OCI-LY7 (cell line): ENCODE data around the gene GRHL3. TPM values are rescaled to one million over a fixed set of nuclear protein-coding genes. Genes with fewer than 3 reads are reported as not detected.

ENCODE experiments used
- BruUV-seq: library from RNA; stranded (reverse); fragments of 400-500 nt; replicated peaks from 2 replicates; lab custom pipeline; 2021; lab: Mats Ljungman, UMichigan
- CTCF ChIA-PET: fragments of 300-600 bp; sonication (Branson Sonifier 250); formaldehyde crosslinking; loops from one replicate; lab custom pipeline; 2022; ENCODE audit warnings: antibody characterized with exemption; ENCODE audit not compliant: unreplicated experiment; lab: Charles Lee
- POLR2A ChIA-PET: fragments of 300-600 bp; sonication (Branson Sonifier 250); formaldehyde crosslinking; loops from one replicate; lab custom pipeline; 2022; ENCODE audit warnings: antibody characterized with exemption; lab: Charles Lee
- DNase-seq: peaks from one replicate; pipeline ENCODE4 v3.0.0-alpha.2; 2015; ENCODE audit warnings: low spot score
- H2AFZ ChIP-seq: fragments of 200-600 bp; sonication (generic), shearing (Covaris generic); 2 replicates; pipeline ENCODE4 v1.6.1; 2014; ENCODE audit warnings: mild to moderate bottlenecking, antibody characterized with exemption, low read length, moderate library complexity
- H3K27ac ChIP-seq: fragments of 200-600 bp; sonication (generic); 2 replicates; pipeline ENCODE4 v1.5.1; 2014; ENCODE audit warnings: mixed run types, low read depth, mild to moderate bottlenecking, moderate library complexity, low read length, inconsistent platforms; ENCODE audit not compliant: poor library complexity, severe bottlenecking
- H3K36me3 ChIP-seq: fragments of 200-600 bp; sonication (generic); 2 replicates; pipeline ENCODE4 v1.6.1; 2014; ENCODE audit warnings: mild to moderate bottlenecking, antibody characterized with exemption, low read length, moderate library complexity, mixed read lengths; ENCODE audit not compliant: insufficient read depth
- H3K4me1 ChIP-seq: fragments of 200-600 bp; sonication (generic); 2 replicates; pipeline ENCODE4 v1.5.1; 2014; ENCODE audit warnings: mild to moderate bottlenecking, low read length; ENCODE audit not compliant: insufficient read depth, poor library complexity, severe bottlenecking
- H3K4me2 ChIP-seq: fragments of 200-600 bp; sonication (generic); 2 replicates; pipeline ENCODE4 v1.6.1; 2014; ENCODE audit warnings: mild to moderate bottlenecking, low read length
- H3K4me3 ChIP-seq: fragments of 200-600 bp; sonication (generic); 2 replicates; pipeline ENCODE4 v1.5.1; 2014; ENCODE audit warnings: mild to moderate bottlenecking, low read depth, low read length; ENCODE audit not compliant: poor library complexity, severe bottlenecking
- H3K79me2 ChIP-seq: fragments of 200-600 bp; sonication (generic); 2 replicates; pipeline ENCODE4 v1.6.1; 2016; ENCODE audit warnings: low read depth, mild to moderate bottlenecking, low read length, moderate library complexity, mixed read lengths; ENCODE audit not compliant: insufficient read depth
- H3K9me2 ChIP-seq: fragments of 200-600 bp; sonication (generic); 2 replicates; pipeline ENCODE4 v1.6.1; 2016; ENCODE audit warnings: mild to moderate bottlenecking, low read length, mixed read lengths; ENCODE audit not compliant: insufficient read depth
- H3K9me3 ChIP-seq: fragments of 200-600 bp; sonication (generic); 2 replicates; pipeline ENCODE4 v1.6.1; 2014; ENCODE audit warnings: mild to moderate bottlenecking, mixed run types, low read length, mixed read lengths
- H4K20me1 ChIP-seq: fragments of 200-600 bp; sonication (generic); 2 replicates; pipeline ENCODE4 v1.6.1; 2014; ENCODE audit warnings: mild to moderate bottlenecking, antibody characterized with exemption, low read length, moderate library complexity, mixed read lengths; ENCODE audit not compliant: insufficient read depth
- EZH2phosphoT487 ChIP-seq: fragments of 200-600 bp; sonication (generic); IDR thresholded peaks from 2 replicates; pipeline ENCODE4 v1.6.1; 2018; ENCODE audit warnings: low read depth, borderline replicate concordance, mild to moderate bottlenecking, mixed run types, antibody characterized with exemption, low read length, moderate library complexity, mixed read lengths
- intact Hi-C: fragments of 100-400 bp; cut with micrococcal nuclease; formaldehyde crosslinking; loops from one replicate; pipeline ENCODE4 v1.10.0; 2022; ENCODE audit not compliant: unreplicated experiment
- total RNA-seq, 2 experiments: library from RNA; depleted of rRNA in 1 of 2; stranded (reverse); fragments of >200 nt in 1 of 2; shearing (Covaris generic) in 1 of 2; gene quantifications; 2 replicates each; pipeline ENCODE4 v1.2.3, GENCODE V29; 2014 to 2022
- TF ChIP-seq, protein P1 (sequence below): fragments of 200-600 bp; sonication (generic); conservative IDR thresholded peaks from 2 replicates; pipeline ENCODE4 v1.5.1; 2014; ENCODE audit warnings: mild to moderate bottlenecking, antibody characterized with exemption, low read length, moderate library complexity, mixed read lengths

The GRHL3 gene
- total RNA-seq, 2 experiments from 2014 or later: 0.09 to 0.65 TPM

DNA sequence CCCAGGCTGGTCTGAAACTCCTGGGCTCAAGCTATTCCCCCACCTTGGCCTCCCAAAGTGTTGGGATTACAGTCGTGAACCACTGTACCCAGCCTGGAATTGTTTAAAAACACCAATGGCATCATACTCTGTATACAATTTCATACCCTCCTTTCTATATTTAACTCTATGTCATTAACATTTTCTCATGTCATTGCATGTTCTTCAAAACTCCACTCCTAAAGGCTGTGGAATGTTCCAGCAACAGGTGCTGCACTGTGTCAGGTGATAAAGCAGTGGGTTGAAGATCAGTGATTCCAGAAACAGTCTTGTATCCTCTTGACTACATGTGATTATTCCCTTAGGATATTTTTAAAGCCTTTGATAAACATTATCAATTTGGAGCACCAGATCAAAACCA is 36.7 kb upstream of the GRHL3 start:
- no peak overlapping the region for H3K27ac ChIP-seq
- TF ChIP-seq, protein P1, sequence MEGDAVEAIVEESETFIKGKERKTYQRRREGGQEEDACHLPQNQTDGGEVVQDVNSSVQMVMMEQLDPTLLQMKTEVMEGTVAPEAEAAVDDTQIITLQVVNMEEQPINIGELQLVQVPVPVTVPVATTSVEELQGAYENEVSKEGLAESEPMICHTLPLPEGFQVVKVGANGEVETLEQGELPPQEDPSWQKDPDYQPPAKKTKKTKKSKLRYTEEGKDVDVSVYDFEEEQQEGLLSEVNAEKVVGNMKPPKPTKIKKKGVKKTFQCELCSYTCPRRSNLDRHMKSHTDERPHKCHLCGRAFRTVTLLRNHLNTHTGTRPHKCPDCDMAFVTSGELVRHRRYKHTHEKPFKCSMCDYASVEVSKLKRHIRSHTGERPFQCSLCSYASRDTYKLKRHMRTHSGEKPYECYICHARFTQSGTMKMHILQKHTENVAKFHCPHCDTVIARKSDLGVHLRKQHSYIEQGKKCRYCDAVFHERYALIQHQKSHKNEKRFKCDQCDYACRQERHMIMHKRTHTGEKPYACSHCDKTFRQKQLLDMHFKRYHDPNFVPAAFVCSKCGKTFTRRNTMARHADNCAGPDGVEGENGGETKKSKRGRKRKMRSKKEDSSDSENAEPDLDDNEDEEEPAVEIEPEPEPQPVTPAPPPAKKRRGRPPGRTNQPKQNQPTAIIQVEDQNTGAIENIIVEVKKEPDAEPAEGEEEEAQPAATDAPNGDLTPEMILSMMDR: no peak
- TF ChIP-seq EZH2phosphoT487: no peak
- no peak overlapping the region for H2AFZ ChIP-seq
- no peak overlapping the region for H3K4me2 ChIP-seq
- POLR2A ChIA-PET: no interaction called here
- H3K4me3 ChIP-seq: no peak overlapping the region
- H3K79me2 ChIP-seq: no peaks in the 10 kb centered on the region
- BruUV-seq: no TSS peak
- H3K4me1 ChIP-seq: no peaks in the 10 kb centered on the region
- H4K20me1 ChIP-seq: no peaks in the 10 kb centered on the region
- no peaks in the 10 kb centered on the region for H3K9me3 ChIP-seq
- H3K9me2 ChIP-seq: no peaks in the 10 kb centered on the region
- intact Hi-C loops: no loop called here
- H3K36me3 ChIP-seq: no peaks in the 10 kb centered on the region
- no peak for DNase-seq
- CTCF ChIA-PET: no interaction called here

DNA sequence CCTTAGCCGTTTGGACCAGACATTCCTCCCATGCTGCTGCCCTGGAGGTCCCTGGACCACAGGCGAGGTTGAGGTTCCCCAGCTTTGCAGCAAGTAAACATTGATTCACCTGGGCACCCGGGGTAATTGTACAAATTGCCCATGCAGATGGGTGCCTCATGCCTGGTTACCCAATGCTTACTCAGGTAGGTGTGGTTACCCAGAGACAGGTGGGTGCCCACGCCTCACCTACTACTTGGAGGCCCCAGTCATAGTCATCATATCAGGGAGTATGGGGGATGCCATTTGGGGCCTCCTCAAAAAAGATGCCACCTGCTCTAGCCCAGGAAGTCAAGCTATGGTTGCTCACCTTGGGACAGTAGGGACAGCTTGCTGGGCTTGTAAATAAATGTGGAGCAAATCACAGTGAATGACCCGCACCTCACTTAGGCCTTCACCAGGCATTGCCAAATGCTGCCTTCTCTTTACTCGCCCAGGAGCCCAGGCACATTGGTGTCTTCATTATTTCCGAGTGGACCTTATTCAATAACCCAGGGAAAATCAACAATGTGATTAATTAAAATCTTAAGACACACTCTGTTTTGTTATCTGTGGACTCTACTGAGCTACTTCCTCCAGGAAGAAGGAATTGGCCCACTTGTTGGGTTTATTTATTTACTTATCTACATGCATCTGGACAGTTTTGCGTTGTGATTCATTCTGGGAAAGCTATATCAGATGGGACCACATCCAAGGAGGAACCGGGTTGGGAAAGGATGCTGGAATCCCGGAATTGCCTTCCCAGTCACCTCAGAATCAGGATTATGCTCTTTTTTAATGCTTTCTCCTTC is 35.6 kb upstream of the GRHL3 start:
- Histone ChIP-seq H3K4me1 (no peaks in the 10 kb centered on the region), H3K4me2 (no peak overlapping the region), H3K9me2 (no peaks in the 10 kb centered on the region), H3K4me3 (no peak overlapping the region), H4K20me1 (no peaks in the 10 kb centered on the region), H3K79me2 (no peaks in the 10 kb centered on the region), H2AFZ (no peak overlapping the region), H3K27ac (no peak overlapping the region), H3K9me3 (no peaks in the 10 kb centered on the region), H3K36me3 (no peaks in the 10 kb centered on the region)
- intact Hi-C loops: no loop called here
- ChIA-PET POLR2A (no interaction called here), CTCF (no interaction called here)
- no peak for TF ChIP-seq EZH2phosphoT487
- TF ChIP-seq, protein P1: no peak
- DNase-seq: no peak
- no TSS peak for BruUV-seq

DNA sequence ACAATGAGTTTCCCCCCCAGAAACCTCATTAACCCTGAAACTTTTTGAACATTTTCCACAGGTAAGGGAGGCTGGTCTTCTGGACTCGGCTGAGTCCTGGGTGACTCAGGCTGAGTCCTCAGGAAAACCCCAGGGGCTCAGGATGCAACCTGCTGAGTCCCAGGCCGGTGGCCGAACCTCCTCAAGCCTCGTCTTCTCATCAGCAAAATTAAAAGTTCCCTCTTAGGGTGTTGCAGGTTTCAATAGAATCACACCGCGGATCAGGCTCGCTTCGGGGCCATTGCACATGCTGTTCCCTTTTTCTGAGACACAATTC is 35.0 kb upstream of the GRHL3 start:
- Histone ChIP-seq H3K4me3 (no peak overlapping the region), H3K9me3 (no peaks in the 10 kb centered on the region), H3K27ac (no peak overlapping the region), H3K4me1 (no peaks in the 10 kb centered on the region), H3K36me3 (no peaks in the 10 kb centered on the region), H2AFZ (no peak overlapping the region), H3K79me2 (no peaks in the 10 kb centered on the region), H4K20me1 (no peaks in the 10 kb centered on the region), H3K4me2 (no peak overlapping the region), H3K9me2 (no peaks in the 10 kb centered on the region)
- no peak for DNase-seq
- no peak for TF ChIP-seq EZH2phosphoT487
- TF ChIP-seq, protein P1: no peak
- ChIA-PET POLR2A (no interaction called here), CTCF (no interaction called here)
- intact Hi-C loops: no loop called here
- no TSS peak for BruUV-seq
